AG10803 (cell line): ENCODE data around the gene GAD1.

Experiments
- DNase-seq: peaks from one replicate; pipeline ENCODE4 v3.0.0; 2010; ENCODE audit warnings: low read depth
- H3K4me3 ChIP-seq: 2 replicates; pipeline ENCODE4 v1.5.1; 2011; ENCODE audit warnings: mild to moderate bottlenecking, low read length, control low read depth
- TF ChIP-seq, protein P1 (sequence below): conservative IDR thresholded peaks from 2 replicates; pipeline ENCODE4 v1.5.1; 2011; ENCODE audit warnings: mild to moderate bottlenecking, low read length, control low read depth, inconsistent platforms

The GAD1 gene

DNA sequence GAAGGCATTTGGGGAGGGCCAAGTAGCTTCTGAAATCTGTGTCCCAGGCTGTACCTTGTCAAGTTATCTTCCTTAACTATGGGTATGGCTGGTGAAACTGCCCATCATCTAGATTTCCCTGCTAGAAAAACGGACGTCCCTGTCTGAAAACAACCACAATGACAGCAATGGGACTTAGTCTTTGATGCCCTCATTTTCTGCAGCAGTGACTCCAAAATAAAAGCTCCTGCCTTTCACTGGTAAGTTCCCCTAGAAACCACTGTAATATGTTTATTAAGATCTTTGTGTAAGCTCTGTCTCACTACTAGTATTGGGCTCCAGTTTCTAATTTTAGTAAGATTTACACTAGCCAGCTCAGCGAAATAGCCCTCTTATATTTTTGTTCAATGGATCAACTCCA, 65.2 kb downstream of the GAD1 start:
- DNase-seq, result no peak
- H3K4me3 ChIP-seq, result no peak overlapping the region
- TF ChIP-seq, protein P1, sequence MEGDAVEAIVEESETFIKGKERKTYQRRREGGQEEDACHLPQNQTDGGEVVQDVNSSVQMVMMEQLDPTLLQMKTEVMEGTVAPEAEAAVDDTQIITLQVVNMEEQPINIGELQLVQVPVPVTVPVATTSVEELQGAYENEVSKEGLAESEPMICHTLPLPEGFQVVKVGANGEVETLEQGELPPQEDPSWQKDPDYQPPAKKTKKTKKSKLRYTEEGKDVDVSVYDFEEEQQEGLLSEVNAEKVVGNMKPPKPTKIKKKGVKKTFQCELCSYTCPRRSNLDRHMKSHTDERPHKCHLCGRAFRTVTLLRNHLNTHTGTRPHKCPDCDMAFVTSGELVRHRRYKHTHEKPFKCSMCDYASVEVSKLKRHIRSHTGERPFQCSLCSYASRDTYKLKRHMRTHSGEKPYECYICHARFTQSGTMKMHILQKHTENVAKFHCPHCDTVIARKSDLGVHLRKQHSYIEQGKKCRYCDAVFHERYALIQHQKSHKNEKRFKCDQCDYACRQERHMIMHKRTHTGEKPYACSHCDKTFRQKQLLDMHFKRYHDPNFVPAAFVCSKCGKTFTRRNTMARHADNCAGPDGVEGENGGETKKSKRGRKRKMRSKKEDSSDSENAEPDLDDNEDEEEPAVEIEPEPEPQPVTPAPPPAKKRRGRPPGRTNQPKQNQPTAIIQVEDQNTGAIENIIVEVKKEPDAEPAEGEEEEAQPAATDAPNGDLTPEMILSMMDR, result no peak

DNA sequence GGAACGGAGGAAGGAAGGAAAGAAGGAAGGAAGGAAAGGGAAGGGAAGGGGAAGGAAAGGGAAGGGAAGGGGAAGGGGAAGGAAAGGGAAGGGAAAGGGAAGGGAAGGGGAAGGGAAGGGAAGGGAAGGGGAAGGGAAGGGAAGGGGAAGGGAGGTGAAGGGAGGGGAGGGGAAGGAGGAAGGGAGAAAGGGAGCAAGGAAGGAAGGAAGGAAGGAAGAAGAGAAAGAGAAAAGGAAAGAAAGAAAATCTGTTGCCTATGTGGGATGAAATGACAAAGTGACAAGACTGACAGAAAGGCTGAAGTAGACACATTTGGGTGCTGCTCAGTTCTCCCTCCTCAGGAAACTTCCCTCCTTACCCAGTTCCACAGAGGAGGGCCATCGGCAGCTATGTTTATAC, 66.1 kb downstream of the GAD1 start:
- TF ChIP-seq, protein P1, result no peak
- no peak for DNase-seq
- no peak overlapping the region for H3K4me3 ChIP-seq

- TF ChIP-seq, protein P1, result no peak
- no peak for DNase-seq
- H3K4me3 ChIP-seq, result no peak overlapping the region
Observed at GRCh38 chr2:170883683-170884082, 67.0 kb downstream of the GAD1 start.

DNA sequence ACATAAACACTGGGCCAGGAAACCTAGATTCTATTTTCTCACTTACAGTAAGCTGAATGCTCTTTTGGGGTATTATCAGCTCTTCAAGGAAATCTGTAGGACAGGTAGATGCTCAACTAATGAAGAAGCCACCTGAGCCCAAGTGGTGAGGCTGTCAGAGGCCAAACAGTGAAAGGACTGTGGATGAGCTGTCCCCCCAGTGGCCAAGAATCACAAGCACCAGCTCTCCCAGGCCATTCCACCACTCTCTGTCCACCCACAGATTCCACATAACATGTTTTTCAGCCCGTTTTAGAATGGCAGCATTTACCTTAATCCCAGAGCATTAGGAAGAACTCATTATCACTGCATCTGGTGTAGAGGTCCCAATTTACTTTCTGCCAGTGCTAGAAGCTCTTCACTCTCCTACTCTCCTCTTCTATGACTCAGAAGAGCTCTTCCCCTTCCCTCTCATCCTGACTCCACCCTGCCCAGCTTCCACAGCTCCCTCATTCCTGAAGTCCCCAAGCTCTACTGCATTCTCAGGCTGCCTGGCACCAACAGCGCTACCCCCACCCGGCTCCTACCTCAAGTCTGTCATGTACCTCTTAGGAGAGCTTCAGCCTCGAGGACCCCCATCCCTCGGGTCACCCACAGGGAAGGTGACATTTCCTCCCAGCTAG, 68.6 kb downstream of the GAD1 start:
- peak; percentile 36 for DNase-seq
- no peak overlapping the region for H3K4me3 ChIP-seq
- TF ChIP-seq, protein P1, result peak; percentile 35

GRCh38 chr2:170886386-170886785, 69.7 kb downstream of the GAD1 start:
- TF ChIP-seq, protein P1, result no peak
- H3K4me3 ChIP-seq, result no peak overlapping the region
- peak; percentile 95 for DNase-seq

DNA sequence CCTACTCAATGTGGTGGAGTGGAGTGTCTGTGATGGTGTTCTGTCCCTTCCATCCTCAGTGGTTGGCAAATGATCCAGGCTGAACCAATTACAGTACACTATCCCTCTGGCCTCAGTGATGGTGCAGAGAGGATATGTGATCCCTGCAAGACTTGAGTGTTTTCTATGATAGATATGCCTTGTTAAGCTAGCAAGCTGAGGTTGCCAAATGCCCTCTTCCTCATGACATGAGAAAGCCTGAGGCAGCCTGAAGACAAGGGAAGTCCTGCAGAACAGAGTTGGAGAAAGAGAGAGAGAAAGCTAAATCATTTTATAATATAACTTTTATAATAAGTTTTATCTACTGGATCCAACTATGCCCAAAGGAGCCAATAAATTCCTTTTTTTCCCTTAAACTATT, 70.8 kb downstream of the GAD1 start:
- peak; percentile 13 for DNase-seq
- TF ChIP-seq, protein P1, result no peak
- no peak overlapping the region for H3K4me3 ChIP-seq

DNA sequence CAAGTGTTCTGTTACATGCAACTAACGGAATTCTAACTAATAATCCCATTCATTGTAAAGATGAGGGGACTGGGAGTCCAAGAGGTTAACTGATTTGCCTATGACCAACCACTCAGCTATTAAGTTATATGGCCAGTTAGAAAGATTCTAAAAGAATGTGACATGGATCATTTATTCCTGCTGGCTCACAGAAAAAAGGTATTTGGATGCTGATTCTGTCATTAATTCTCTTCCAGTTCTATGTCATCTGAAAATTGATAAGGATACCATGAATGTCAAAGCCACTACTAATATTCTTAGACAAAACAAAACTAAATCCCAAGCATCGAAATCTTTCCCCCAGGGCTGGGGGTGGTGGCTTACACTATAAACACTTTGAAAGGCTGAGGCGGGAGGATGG, 71.2 kb downstream of the GAD1 start:
- no peak overlapping the region for H3K4me3 ChIP-seq
- TF ChIP-seq, protein P1, result no peak
- no peak for DNase-seq
